Astrocyte (in vitro differentiated cells and primary cell): ENCODE results near the gene TMC1. TPM values are rescaled to one million over a fixed set of nuclear protein-coding genes. Genes with fewer than 3 reads are reported as not detected.

ENCODE experiments used
- DNase-seq: peaks from one replicate; pipeline ENCODE4 v3.0.0-alpha.2; 2010; ENCODE audit warnings: low read depth
- FAIRE-seq: peaks from 2 replicates; lab custom pipeline; 2011; peaks lifted over from hg19 to GRCh38; lab: Jason Lieb, UNC
- H2AFZ ChIP-seq: 2 replicates; pipeline ENCODE4 v1.6.0; 2012; ENCODE audit warnings: low read depth, low read length, inconsistent platforms
- H3K27ac ChIP-seq: 2 replicates; pipeline ENCODE4 v1.5.1; 2011; ENCODE audit warnings: low read depth, low read length, inconsistent platforms
- H3K27me3 ChIP-seq: 2 replicates; pipeline ENCODE4 v1.6.0; 2011; ENCODE audit warnings: low read length, inconsistent platforms; ENCODE audit not compliant: insufficient read depth
- H3K36me3 ChIP-seq: 2 replicates; pipeline ENCODE4 v1.5.1; 2011; ENCODE audit warnings: low read length, inconsistent platforms; ENCODE audit not compliant: insufficient read depth
- H3K4me1 ChIP-seq: 2 replicates; pipeline ENCODE4 v1.5.1; 2011; ENCODE audit warnings: low read length, inconsistent platforms; ENCODE audit not compliant: insufficient read depth
- H3K4me2 ChIP-seq: 2 replicates; pipeline ENCODE4 v1.6.0; 2012; ENCODE audit warnings: low read length, inconsistent platforms
- H3K4me3 ChIP-seq: 2 replicates; pipeline ENCODE4 v1.5.1; 2011; ENCODE audit warnings: low read depth, mild to moderate bottlenecking, low read length, inconsistent platforms; ENCODE audit not compliant: insufficient read depth
- H3K79me2 ChIP-seq: 2 replicates; pipeline ENCODE4 v1.6.0; 2012; ENCODE audit warnings: mild to moderate bottlenecking, low read length, inconsistent platforms; ENCODE audit not compliant: insufficient read depth
- H3K9ac ChIP-seq: 2 replicates; pipeline ENCODE4 v1.6.0; 2012; ENCODE audit warnings: mild to moderate bottlenecking, low read length, inconsistent platforms
- H3K9me3 ChIP-seq: 2 replicates; pipeline ENCODE4 v1.5.1; 2012; ENCODE audit warnings: low read depth, mild to moderate bottlenecking, low read length, inconsistent platforms; ENCODE audit not compliant: insufficient read depth
- H4K20me1 ChIP-seq: 2 replicates; pipeline ENCODE4 v1.6.0; 2012; ENCODE audit warnings: low read length, inconsistent platforms; ENCODE audit not compliant: insufficient read depth
- H3K27ac Mint-ChIP-seq: one replicate; pipeline ENCODE4 v1.8.0; 2021; ENCODE audit warnings: mild to moderate bottlenecking, mixed read lengths; ENCODE audit not compliant: unreplicated experiment
- H3K27me3 Mint-ChIP-seq: one replicate; pipeline ENCODE4 v1.8.0; 2021; ENCODE audit warnings: low read depth, mixed read lengths; ENCODE audit not compliant: unreplicated experiment
- H3K36me3 Mint-ChIP-seq: one replicate; pipeline ENCODE4 v1.8.0; 2021; ENCODE audit warnings: low read depth, mixed read lengths; ENCODE audit not compliant: unreplicated experiment
- H3K4me1 Mint-ChIP-seq: one replicate; pipeline ENCODE4 v1.8.0; 2021; ENCODE audit warnings: low read depth, mixed read lengths; ENCODE audit not compliant: unreplicated experiment
- H3K4me3 Mint-ChIP-seq: one replicate; pipeline ENCODE4 v1.8.0; 2021; ENCODE audit warnings: mild to moderate bottlenecking, moderate library complexity, mixed read lengths; ENCODE audit not compliant: unreplicated experiment
- H3K9me3 Mint-ChIP-seq: one replicate; pipeline ENCODE4 v1.8.0; 2021; ENCODE audit warnings: mild to moderate bottlenecking, mixed read lengths; ENCODE audit not compliant: unreplicated experiment
- EZH2 ChIP-seq: IDR thresholded peaks from 2 replicates; pipeline ENCODE4 v1.6.1; 2012; ENCODE audit warnings: mild to moderate bottlenecking, low read length, inconsistent platforms; ENCODE audit not compliant: insufficient read depth
- total RNA-seq: library from RNA; stranded (reverse); gene quantifications from 2 replicates; pipeline ENCODE4 v1.2.1, GENCODE V29; 2021
- TF ChIP-seq, protein P1 (sequence below): IDR thresholded peaks from 2 replicates; pipeline ENCODE4 v1.5.1; 2011; ENCODE audit warnings: low read depth, mild to moderate bottlenecking, inconsistent platforms, low read length, moderate library complexity; ENCODE audit not compliant: insufficient read depth

The TMC1 gene
- total RNA-seq, 1 donor from 2014 or later = not detected

DNA sequence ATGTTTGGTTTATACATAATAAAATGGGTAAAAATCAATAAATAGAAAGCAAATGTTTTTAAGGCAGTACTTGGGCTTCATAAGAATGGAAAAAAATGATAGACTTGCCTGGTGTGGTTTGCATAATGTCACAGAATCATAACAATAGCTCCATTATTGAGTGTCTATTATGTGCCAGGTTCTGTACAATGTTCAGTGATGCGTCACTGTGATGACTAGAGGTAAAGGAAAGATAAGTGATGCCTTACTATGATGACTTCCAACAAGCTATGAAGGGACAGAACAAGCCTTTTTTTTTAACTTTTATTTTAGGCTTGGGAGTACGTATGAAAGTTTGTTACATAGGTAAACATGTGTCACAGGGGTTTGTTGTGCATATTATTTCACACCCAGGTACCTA, 128.8 kb downstream of the TMC1 start:
- H3K79me2 ChIP-seq = no peaks in the 10 kb centered on the region
- H3K36me3 Mint-ChIP-seq = no peaks in the 10 kb centered on the region
- H4K20me1 ChIP-seq = no peaks in the 10 kb centered on the region
- H3K27ac Mint-ChIP-seq = no peak overlapping the region
- no peaks in the 10 kb centered on the region for H3K27me3 Mint-ChIP-seq
- H3K4me3 Mint-ChIP-seq = no peak overlapping the region
- DNase-seq (no peak), FAIRE-seq (peak; percentile 20)
- H3K9me3 ChIP-seq = no peaks in the 10 kb centered on the region
- no peaks in the 10 kb centered on the region for H3K9me3 Mint-ChIP-seq
- no peaks in the 10 kb centered on the region for H3K4me1 Mint-ChIP-seq
- no peak overlapping the region for H3K27ac ChIP-seq
- H3K4me3 ChIP-seq = no peak overlapping the region
- no peaks in the 10 kb centered on the region for H3K4me1 ChIP-seq
- H3K4me2 ChIP-seq = no peak overlapping the region
- H2AFZ ChIP-seq = no peak overlapping the region
- no peaks in the 10 kb centered on the region for H3K27me3 ChIP-seq
- no peaks in the 10 kb centered on the region for H3K36me3 ChIP-seq
- no peak for TF ChIP-seq EZH2
- TF ChIP-seq, protein P1, sequence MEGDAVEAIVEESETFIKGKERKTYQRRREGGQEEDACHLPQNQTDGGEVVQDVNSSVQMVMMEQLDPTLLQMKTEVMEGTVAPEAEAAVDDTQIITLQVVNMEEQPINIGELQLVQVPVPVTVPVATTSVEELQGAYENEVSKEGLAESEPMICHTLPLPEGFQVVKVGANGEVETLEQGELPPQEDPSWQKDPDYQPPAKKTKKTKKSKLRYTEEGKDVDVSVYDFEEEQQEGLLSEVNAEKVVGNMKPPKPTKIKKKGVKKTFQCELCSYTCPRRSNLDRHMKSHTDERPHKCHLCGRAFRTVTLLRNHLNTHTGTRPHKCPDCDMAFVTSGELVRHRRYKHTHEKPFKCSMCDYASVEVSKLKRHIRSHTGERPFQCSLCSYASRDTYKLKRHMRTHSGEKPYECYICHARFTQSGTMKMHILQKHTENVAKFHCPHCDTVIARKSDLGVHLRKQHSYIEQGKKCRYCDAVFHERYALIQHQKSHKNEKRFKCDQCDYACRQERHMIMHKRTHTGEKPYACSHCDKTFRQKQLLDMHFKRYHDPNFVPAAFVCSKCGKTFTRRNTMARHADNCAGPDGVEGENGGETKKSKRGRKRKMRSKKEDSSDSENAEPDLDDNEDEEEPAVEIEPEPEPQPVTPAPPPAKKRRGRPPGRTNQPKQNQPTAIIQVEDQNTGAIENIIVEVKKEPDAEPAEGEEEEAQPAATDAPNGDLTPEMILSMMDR = no peak
- H3K9ac ChIP-seq = no peak overlapping the region

DNA sequence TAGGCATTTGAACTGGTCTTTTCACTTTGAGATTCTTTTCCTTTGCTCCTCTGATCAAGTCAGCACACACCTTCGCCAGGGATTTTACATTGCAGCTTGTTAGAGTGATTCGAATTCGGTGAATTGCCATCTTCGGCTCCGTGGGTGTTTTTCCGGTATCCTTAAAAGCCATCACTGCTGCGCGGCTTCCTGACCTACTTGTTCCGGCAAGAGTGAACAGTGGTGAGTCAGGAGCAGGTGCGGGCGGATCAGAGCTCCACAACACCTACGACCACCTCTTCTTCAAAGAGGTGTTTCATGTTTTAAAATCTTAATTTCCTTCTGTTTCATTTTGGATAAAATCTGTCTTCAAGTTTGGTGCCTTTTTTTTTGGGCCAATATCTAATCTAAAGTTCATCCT, 134.6 kb downstream of the TMC1 start:
- H3K36me3 Mint-ChIP-seq = no peaks in the 10 kb centered on the region
- H3K27me3 ChIP-seq = no peaks in the 10 kb centered on the region
- no peaks in the 10 kb centered on the region for H3K9me3 ChIP-seq
- no peak overlapping the region for H3K4me3 ChIP-seq
- H3K4me1 Mint-ChIP-seq = peaks cover 5% of the 10 kb centered on the region
- H3K4me1 ChIP-seq = peaks cover under 1% of the 10 kb centered on the region
- no peaks in the 10 kb centered on the region for H4K20me1 ChIP-seq
- no peak overlapping the region for H3K9ac ChIP-seq
- no peak overlapping the region for H3K27ac ChIP-seq
- H3K4me2 ChIP-seq = no peak overlapping the region
- no peaks in the 10 kb centered on the region for H3K79me2 ChIP-seq
- no peak overlapping the region for H3K4me3 Mint-ChIP-seq
- peaks cover 2% of the 10 kb centered on the region for H3K9me3 Mint-ChIP-seq
- TF ChIP-seq EZH2 = no peak
- TF ChIP-seq, protein P1 = no peak
- no peaks in the 10 kb centered on the region for H3K36me3 ChIP-seq
- H2AFZ ChIP-seq = no peak overlapping the region
- no peaks in the 10 kb centered on the region for H3K27me3 Mint-ChIP-seq
- DNase-seq = no peak
- FAIRE-seq = no peak
- no peak overlapping the region for H3K27ac Mint-ChIP-seq

DNA sequence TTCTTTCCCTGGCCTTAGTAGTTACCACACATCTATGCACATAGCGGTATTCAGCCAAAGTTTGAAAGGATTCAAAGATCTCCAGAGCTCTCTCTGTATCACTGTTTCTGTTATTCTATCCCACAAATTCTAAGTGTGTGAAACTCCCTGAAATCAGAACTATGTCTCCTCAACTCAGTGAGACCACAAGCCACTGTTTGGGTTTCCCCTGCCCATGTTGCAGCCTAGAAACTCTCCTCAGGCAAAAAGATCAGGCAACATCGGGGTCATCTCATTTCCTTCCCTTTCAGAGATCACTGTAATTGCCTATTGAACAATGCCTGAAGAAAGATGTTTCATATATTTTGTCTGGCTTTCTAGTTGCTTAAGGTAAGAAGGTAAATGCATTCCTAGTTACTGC, 135.6 kb downstream of the TMC1 start:
- Histone ChIP-seq H3K4me1 (peaks cover 9% of the 10 kb centered on the region), H3K27me3 (no peaks in the 10 kb centered on the region), H3K27ac (no peak overlapping the region), H3K79me2 (no peaks in the 10 kb centered on the region), H3K4me3 (no peak overlapping the region), H3K9ac (no peak overlapping the region), H3K9me3 (no peaks in the 10 kb centered on the region), H3K4me2 (no peak overlapping the region), H4K20me1 (no peaks in the 10 kb centered on the region), H3K36me3 (no peaks in the 10 kb centered on the region), H2AFZ (no peak overlapping the region)
- no peak for TF ChIP-seq EZH2
- TF ChIP-seq, protein P1 = no peak
- peaks cover 13% of the 10 kb centered on the region for H3K4me1 Mint-ChIP-seq
- no peak for DNase-seq
- H3K9me3 Mint-ChIP-seq = peaks cover 2% of the 10 kb centered on the region
- H3K4me3 Mint-ChIP-seq = no peak overlapping the region
- no peaks in the 10 kb centered on the region for H3K36me3 Mint-ChIP-seq
- FAIRE-seq = no peak
- H3K27me3 Mint-ChIP-seq = no peaks in the 10 kb centered on the region
- H3K27ac Mint-ChIP-seq = no peak overlapping the region
